Measurements from ENCODE around the gene ZAP70.

DNA sequence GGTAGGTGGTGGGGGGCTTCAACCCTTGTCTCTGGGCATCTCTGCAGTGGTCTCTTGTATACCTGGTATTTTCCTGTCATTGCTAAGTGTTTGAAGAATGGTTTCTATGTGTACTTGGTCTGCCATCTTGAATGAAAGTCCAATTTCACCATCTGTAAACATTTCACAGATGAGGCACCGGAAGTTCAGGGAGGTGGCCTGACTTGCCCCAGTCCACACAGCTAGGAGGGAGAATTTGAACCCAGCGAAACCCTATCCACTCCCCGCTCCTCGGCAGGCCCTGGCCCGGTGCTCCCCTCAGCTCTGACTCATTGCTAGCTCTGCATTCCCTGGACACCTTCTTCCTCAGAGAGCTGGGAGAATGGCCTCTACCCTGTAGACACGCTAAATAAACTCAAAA lies 30.5 kb downstream of the ZAP70 start:
- TF ChIP-seq, protein P1, sequence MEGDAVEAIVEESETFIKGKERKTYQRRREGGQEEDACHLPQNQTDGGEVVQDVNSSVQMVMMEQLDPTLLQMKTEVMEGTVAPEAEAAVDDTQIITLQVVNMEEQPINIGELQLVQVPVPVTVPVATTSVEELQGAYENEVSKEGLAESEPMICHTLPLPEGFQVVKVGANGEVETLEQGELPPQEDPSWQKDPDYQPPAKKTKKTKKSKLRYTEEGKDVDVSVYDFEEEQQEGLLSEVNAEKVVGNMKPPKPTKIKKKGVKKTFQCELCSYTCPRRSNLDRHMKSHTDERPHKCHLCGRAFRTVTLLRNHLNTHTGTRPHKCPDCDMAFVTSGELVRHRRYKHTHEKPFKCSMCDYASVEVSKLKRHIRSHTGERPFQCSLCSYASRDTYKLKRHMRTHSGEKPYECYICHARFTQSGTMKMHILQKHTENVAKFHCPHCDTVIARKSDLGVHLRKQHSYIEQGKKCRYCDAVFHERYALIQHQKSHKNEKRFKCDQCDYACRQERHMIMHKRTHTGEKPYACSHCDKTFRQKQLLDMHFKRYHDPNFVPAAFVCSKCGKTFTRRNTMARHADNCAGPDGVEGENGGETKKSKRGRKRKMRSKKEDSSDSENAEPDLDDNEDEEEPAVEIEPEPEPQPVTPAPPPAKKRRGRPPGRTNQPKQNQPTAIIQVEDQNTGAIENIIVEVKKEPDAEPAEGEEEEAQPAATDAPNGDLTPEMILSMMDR (conservative IDR thresholded peaks at IDR 0.05; ENCODE audit: low read length): no peak
- TF ChIP-seq EZH2phosphoT487 (IDR thresholded peaks at IDR 0.05; ENCODE audit: borderline replicate concordance): no peak

Measured in Loucy (cell line).